ENCODE data around the gene SCLY. TPM values are rescaled to one million over a fixed set of nuclear protein-coding genes. Genes with fewer than 3 reads are reported as not detected.
"Not testable (repeated sequence)": the region's sequence is repeated elsewhere in the genome, so short reads cannot be mapped to it uniquely, and the experiment has no call there.

SCLY gene
- total and polyA plus RNA-seq, 2 of the 13 experiments (the other 11 are each of a cell fraction or from before 2014, with no cell fraction given), result 27.9 to 38.6 TPM

- H3K27ac ChIP-seq (ENCODE audit: extremely low read length, insufficient read depth, low read length); ATAC-seq; intact Hi-C loops (cut with micrococcal nuclease; ENCODE audit: unreplicated experiment); BruUV-seq (replicated peaks); FAIRE-seq; H2AFZ ChIP-seq (ENCODE audit: low read length); H3K4me2 ChIP-seq (ENCODE audit: low read depth, low read length); H4K20me1 ChIP-seq (ENCODE audit: insufficient read depth, low read length); DNase-seq (ENCODE audit: low spot score); H3K27me3 ChIP-seq (ENCODE audit: control insufficient read depth in 1 of 2, insufficient read depth in 2 of 2, low read length in 2 of 2); H3K9ac ChIP-seq (ENCODE audit: insufficient read depth, low read depth, low read length); H3K4me3 ChIP-seq (replicated peaks in 1 of 3; ENCODE audit: insufficient read depth in 1 of 3, low read depth in 2 of 3, low read length in 3 of 3); H3K36me3 ChIP-seq (replicated peaks in 1 of 2; ENCODE audit: control insufficient read depth in 1 of 2, insufficient read depth in 2 of 2, low read length in 2 of 2); CTCF ChIA-PET (ENCODE audit: low intra/inter-chr PET ratio, low total read pairs); in situ Hi-C loops (cut with HindIII; ENCODE audit: extremely low pct_ligation_motif_present, low pct_unique_long_range_greater_than_20kb); H3K9me3 ChIP-seq (ENCODE audit: low read length): not testable (repeated sequence)
- POLR2A ChIA-PET, result interaction anchor here (0.7 kb wide), 1 partner anchor 17 kb away, joined by 3 read pairs; no protein-coding TSS in a partner anchor
- H3K79me2 ChIP-seq (ENCODE audit: insufficient read depth, low read length), result peaks cover 25% of the 10 kb centered on the region
- H3K4me1 ChIP-seq (ENCODE audit: insufficient read depth, low read length), result peaks cover 35% of the 10 kb centered on the region
- WGBS (ENCODE audit: low lambda C conversion rate), result 95% methylated on average over 10 of the region's 44 CpGs
- TF ChIP-seq POLR2A (IDR thresholded peaks at IDR 0.05; ENCODE audit: insufficient read depth in 1 of 2, low read depth in 2 of 2, low read length in 2 of 2) (0 out of 4 replicates have a peak, but pooled peaks of 1 of the 2 experiments have one; percentile 19), ZNF768 (CRISPR knock-in tag; IDR thresholded peaks at IDR 0.05) (peak; percentile 9; the same call in 1 of the 2 replicates), AGO2 (optimal IDR thresholded peaks at IDR 0.05; ENCODE audit: low read depth, low read length) (peak; percentile 75), AKAP8 (CRISPR knock-in tag; IDR thresholded peaks at IDR 0.05) (0 out of 2 replicates have a peak, but pooled peaks have one; percentile 46), RBFOX2 (IDR thresholded peaks at IDR 0.05; ENCODE audit: low read depth, low read length) (peak; percentile 74), NFYB (CRISPR knock-in tag; IDR thresholded peaks at IDR 0.05) (0 out of 2 replicates have a peak, but pooled peaks have one; percentile 1), ZNF326 (CRISPR knock-in tag; IDR thresholded peaks at IDR 0.05; ENCODE audit: borderline replicate concordance) (peak; percentile 51; the same call in 1 of the 2 replicates)
Observed at GRCh38 chr2:238057696-238058575, 2.9 kb upstream of the SCLY start.

- intact Hi-C loops (cut with micrococcal nuclease; ENCODE audit: unreplicated experiment) (no loop called here), in situ Hi-C loops (cut with HindIII; ENCODE audit: extremely low pct_ligation_motif_present, low pct_unique_long_range_greater_than_20kb) (no loop called here)
- Histone ChIP-seq H3K9me3 (ENCODE audit: low read length) (no peaks in the 10 kb centered on the region), H3K4me2 (ENCODE audit: low read depth, low read length) (peak overlapping the region; percentile 97), H2AFZ (ENCODE audit: low read length) (no peak overlapping the region), H3K27ac (ENCODE audit: extremely low read length, insufficient read depth, low read length) (no peak overlapping the region), H4K20me1 (ENCODE audit: insufficient read depth, low read length) (no peaks in the 10 kb centered on the region), H3K36me3 (replicated peaks in 1 of 2; ENCODE audit: control insufficient read depth in 1 of 2, insufficient read depth in 2 of 2, low read length in 2 of 2) (no peaks in the 10 kb centered on the region), H3K4me1 (ENCODE audit: insufficient read depth, low read length) (peaks cover 51% of the 10 kb centered on the region), H3K9ac (ENCODE audit: insufficient read depth, low read depth, low read length) (peak overlapping the region; percentile 95; the same call in 1 of the 2 replicates), H3K79me2 (ENCODE audit: insufficient read depth, low read length) (peaks cover 27% of the 10 kb centered on the region), H3K27me3 (ENCODE audit: control insufficient read depth in 1 of 2, insufficient read depth in 2 of 2, low read length in 2 of 2) (no peaks in the 10 kb centered on the region; a peak in 1 of 5 replicates), H3K4me3 (replicated peaks in 1 of 3; ENCODE audit: insufficient read depth in 1 of 3, low read depth in 2 of 3, low read length in 3 of 3) (peak overlapping the region; percentile 89 to 99 (median 97); a peak in 5 of 6 replicates)
- ATAC-seq, result no peak
- WGBS (ENCODE audit: low lambda C conversion rate), result 94% methylated on average over 3 of the region's 3 CpGs
- POLR2A ChIA-PET, result interaction anchor here (1.6 to 2.9 kb wide), 4 partner anchors 10 to 68 kb away, joined by 5 to 18 read pairs (median 14); no protein-coding TSS in a partner anchor
- FAIRE-seq, result no peak
- TF ChIP-seq, protein P1, sequence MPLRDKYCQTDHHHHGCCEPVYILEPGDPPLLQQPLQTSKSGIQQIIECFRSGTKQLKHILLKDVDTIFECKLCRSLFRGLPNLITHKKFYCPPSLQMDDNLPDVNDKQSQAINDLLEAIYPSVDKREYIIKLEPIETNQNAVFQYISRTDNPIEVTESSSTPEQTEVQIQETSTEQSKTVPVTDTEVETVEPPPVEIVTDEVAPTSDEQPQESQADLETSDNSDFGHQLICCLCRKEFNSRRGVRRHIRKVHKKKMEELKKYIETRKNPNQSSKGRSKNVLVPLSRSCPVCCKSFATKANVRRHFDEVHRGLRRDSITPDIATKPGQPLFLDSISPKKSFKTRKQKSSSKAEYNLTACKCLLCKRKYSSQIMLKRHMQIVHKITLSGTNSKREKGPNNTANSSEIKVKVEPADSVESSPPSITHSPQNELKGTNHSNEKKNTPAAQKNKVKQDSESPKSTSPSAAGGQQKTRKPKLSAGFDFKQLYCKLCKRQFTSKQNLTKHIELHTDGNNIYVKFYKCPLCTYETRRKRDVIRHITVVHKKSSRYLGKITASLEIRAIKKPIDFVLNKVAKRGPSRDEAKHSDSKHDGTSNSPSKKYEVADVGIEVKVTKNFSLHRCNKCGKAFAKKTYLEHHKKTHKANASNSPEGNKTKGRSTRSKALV (CRISPR knock-in tag; IDR thresholded peaks at IDR 0.05), result no peak
- no peak for TF ChIP-seq NFE2L1 (CRISPR knock-in tag; IDR thresholded peaks at IDR 0.05; ENCODE audit: borderline replicate concordance)
- TF ChIP-seq ZNF33A (CRISPR knock-in tag; IDR thresholded peaks at IDR 0.05; ENCODE audit: borderline replicate concordance), result 0 out of 2 replicates have a peak, but pooled peaks have one; percentile 56
- DNase-seq (ENCODE audit: low spot score), result no peak
- CTCF ChIA-PET (ENCODE audit: low intra/inter-chr PET ratio, low total read pairs), result no interaction called here
- BruUV-seq (replicated peaks), result TSS peak; percentile 93
Observed at GRCh38 chr2:238059505-238059904, 1.3 kb upstream of the SCLY start.
